C4-2B (cell line): ENCODE measurements around the gene ZDHHC24.
A peak's percentile ranks its signal among the peaks of the same experiment; 100 is the strongest.

ENCODE experiments used
- H3K27ac ChIP-seq: fragments of 450-650 bp; 2 replicates; pipeline ENCODE4 v1.5.1; 2017
- CTCF ChIP-seq: fragments of 450-650 bp; conservative IDR thresholded peaks from 2 replicates; pipeline ENCODE4 v1.5.1; 2017; ENCODE audit warnings: mild to moderate bottlenecking
- ZFX ChIP-seq: fragments of 450-650 bp; IDR thresholded peaks from 2 replicates; pipeline ENCODE4 v1.6.1; 2017

Gene ZDHHC24

GRCh38 chr11:66524304-66525040 is 21.4 kb downstream of the ZDHHC24 start:
- TF ChIP-seq CTCF (no peak), ZFX (no peak)
- H3K27ac ChIP-seq: no peak overlapping the region

- no peak overlapping the region for H3K27ac ChIP-seq
- TF ChIP-seq CTCF (no peak), ZFX (no peak)
Measured at GRCh38 chr11:66523611-66524010, 22.2 kb downstream of the ZDHHC24 start.

GRCh38 chr11:66510990-66511339 is 34.9 kb downstream of the ZDHHC24 start:
- peak overlapping the region; percentile 66 for H3K27ac ChIP-seq
- TF ChIP-seq ZFX (no peak), CTCF (no peak)

GRCh38 chr11:66510271-66510989 is 35.4 kb downstream of the ZDHHC24 start, which contains the start of gene BBS1:
Gene BBS1 (plus strand): TSS chr11:66510635. CDS start chr11:66510660, 25 bp downstream.
- H3K27ac ChIP-seq: peak within 1 kb of the TSS; percentile 66
- TF ChIP-seq ZFX (peak; percentile 86; the same call in 1 of the 2 replicates), CTCF (no peak)

GRCh38 chr11:66509131-66509561 is 36.7 kb downstream of the ZDHHC24 start:
- no peak overlapping the region for H3K27ac ChIP-seq
- TF ChIP-seq ZFX (no peak), CTCF (no peak)

GRCh38 chr11:66505276-66505816 is 40.5 kb downstream of the ZDHHC24 start:
- TF ChIP-seq CTCF (no peak), ZFX (no peak)
- no peak overlapping the region for H3K27ac ChIP-seq

GRCh38 chr11:66498506-66498905 is 47.3 kb downstream of the ZDHHC24 start:
- TF ChIP-seq CTCF (no peak), ZFX (no peak)
- no peak overlapping the region for H3K27ac ChIP-seq
